Activated CD4-positive, alpha-beta T cell treated with anti-CD3 and anti-CD28 coated beads for 36 hours (primary cell): Measurements from ENCODE around the gene PLIN4. TPM values are rescaled to one million over a fixed set of nuclear protein-coding genes. Genes with fewer than 3 reads are reported as not detected.
"Not testable (repeated sequence)": the region's sequence is repeated elsewhere in the genome, so short reads cannot be mapped to it uniquely, and the experiment has no call there.

Experiments used
- ATAC-seq: fragments of 200-7000 bp; cut with Tn5 transposase; one replicate; pipeline ENCODE4 v1.10.0; 2021; ENCODE audit warnings: mild to moderate bottlenecking, moderate library complexity
- CTCF ChIA-PET: fragments of 350-600 bp; sonication (Branson Sonifier 250); formaldehyde crosslinking; loops from one replicate; lab custom pipeline; 2021; ENCODE audit warnings: antibody characterized with exemption; lab: Charles Lee
- POLR2A ChIA-PET: fragments of 350-600 bp; sonication (Branson Sonifier 250); formaldehyde crosslinking; loops from one replicate; lab custom pipeline; 2021; ENCODE audit warnings: antibody characterized with exemption, inconsistent platforms; lab: Charles Lee
- DNase-seq: peaks from one replicate; pipeline ENCODE4 v3.0.0-alpha.2; 2020
- H3K27ac Mint-ChIP-seq: one replicate; pipeline ENCODE4 v1.8.0; 2021; ENCODE audit warnings: mixed read lengths
- H3K27me3 Mint-ChIP-seq: one replicate; pipeline ENCODE4 v1.8.0; 2021; ENCODE audit warnings: mixed read lengths
- H3K36me3 Mint-ChIP-seq: one replicate; pipeline ENCODE4 v1.8.0; 2021; ENCODE audit warnings: low read depth, mixed read lengths
- H3K4me1 Mint-ChIP-seq: one replicate; pipeline ENCODE4 v1.8.0; 2021; ENCODE audit warnings: mixed read lengths
- H3K4me3 Mint-ChIP-seq: one replicate; pipeline ENCODE4 v1.8.0; 2021; ENCODE audit warnings: mild to moderate bottlenecking, moderate library complexity, mixed read lengths
- H3K9me3 Mint-ChIP-seq: one replicate; pipeline ENCODE4 v1.8.0; 2021; ENCODE audit warnings: low read depth, mixed read lengths
- intact Hi-C, 2 experiments: fragments of 100-400 bp; cut with DNase I in 1 of 2; cut with micrococcal nuclease in 1 of 2; formaldehyde crosslinking; loops; one replicate each; pipeline versions ENCODE4 v1.14.2 to v1.15.1; 2022 to 2024; cut with DNase I, micrococcal nuclease
- total RNA-seq, 2 experiments: library from RNA; stranded (reverse); gene quantifications; one replicate each; pipeline ENCODE4 v1.2.3, GENCODE V29; 2021

The PLIN4 gene
- total RNA-seq, 2 experiments from 2014 or later, result not detected

GRCh38 chr19:4533835-4534424 lies 15.6 kb upstream of the PLIN4 start:
- Mint-ChIP-seq H3K4me3 (no peak overlapping the region), H3K4me1 (peaks cover 3% of the 10 kb centered on the region), H3K27me3 (peaks cover 8% of the 10 kb centered on the region), H3K27ac (no peak overlapping the region), H3K36me3 (no peaks in the 10 kb centered on the region), H3K9me3 (no peaks in the 10 kb centered on the region)
- ChIA-PET CTCF (interaction anchor here (3.6 kb wide), 1 partner anchor 10 kb away, joined by 35 read pairs; no protein-coding TSS in a partner anchor), POLR2A (no interaction called here)
- intact Hi-C loops, result no loop called here
- DNase-seq (no peak), ATAC-seq (no peak)

- DNase-seq (no peak), ATAC-seq (no peak)
- CTCF ChIA-PET, result interaction anchor here (3.6 kb wide), 1 partner anchor 9 kb away, joined by 35 read pairs; no protein-coding TSS in a partner anchor
- peaks cover 2% of the 10 kb centered on the region for H3K4me1 Mint-ChIP-seq
- H3K27me3 Mint-ChIP-seq, result peaks cover 8% of the 10 kb centered on the region
- POLR2A ChIA-PET, result interaction anchor here (0.5 kb wide), 1 partner anchor 629 kb away, joined by 3 read pairs; no protein-coding TSS in a partner anchor
- no peak overlapping the region for H3K27ac Mint-ChIP-seq
- intact Hi-C loops, result no loop called here
- no peaks in the 10 kb centered on the region for H3K9me3 Mint-ChIP-seq
- no peak overlapping the region for H3K4me3 Mint-ChIP-seq
- no peaks in the 10 kb centered on the region for H3K36me3 Mint-ChIP-seq
Observed at GRCh38 chr19:4533334-4533733, 15.0 kb upstream of the PLIN4 start.

GRCh38 chr19:4531562-4532165 lies 13.4 kb upstream of the PLIN4 start:
- Mint-ChIP-seq H3K4me3 (no peak overlapping the region), H3K27ac (no peak overlapping the region), H3K4me1 (peaks cover 2% of the 10 kb centered on the region), H3K27me3 (peaks cover 6% of the 10 kb centered on the region), H3K9me3 (no peaks in the 10 kb centered on the region), H3K36me3 (no peaks in the 10 kb centered on the region)
- no peak for ATAC-seq
- ChIA-PET CTCF (no interaction called here), POLR2A (no interaction called here)
- no peak for DNase-seq
- intact Hi-C loops, result no loop called here

- intact Hi-C loops, result no loop called here
- no peaks in the 10 kb centered on the region for H3K4me1 Mint-ChIP-seq
- H3K4me3 Mint-ChIP-seq, result no peak overlapping the region
- H3K9me3 Mint-ChIP-seq, result no peaks in the 10 kb centered on the region
- no peaks in the 10 kb centered on the region for H3K36me3 Mint-ChIP-seq
- peaks cover 2% of the 10 kb centered on the region for H3K27me3 Mint-ChIP-seq
- no peak for DNase-seq
- no peak for ATAC-seq
- ChIA-PET CTCF (no interaction called here), POLR2A (no interaction called here)
- H3K27ac Mint-ChIP-seq, result peak overlapping the region; percentile 28
Observed at GRCh38 chr19:4529924-4530522, 11.7 kb upstream of the PLIN4 start.

- intact Hi-C loops, result no loop called here
- no peak overlapping the region for H3K27ac Mint-ChIP-seq
- DNase-seq, result no peak
- no peak overlapping the region for H3K4me3 Mint-ChIP-seq
- peaks cover 2% of the 10 kb centered on the region for H3K27me3 Mint-ChIP-seq
- H3K4me1 Mint-ChIP-seq, result no peaks in the 10 kb centered on the region
- no peaks in the 10 kb centered on the region for H3K9me3 Mint-ChIP-seq
- H3K36me3 Mint-ChIP-seq, result no peaks in the 10 kb centered on the region
- ATAC-seq, result no peak
- CTCF ChIA-PET, result interaction anchor here (0.7 kb wide), 1 partner anchor 1299 kb away, joined by 3 read pairs; no protein-coding TSS in a partner anchor
- POLR2A ChIA-PET, result no interaction called here
Observed at GRCh38 chr19:4528843-4529242, 10.6 kb upstream of the PLIN4 start.

- POLR2A ChIA-PET, H3K4me1 Mint-ChIP-seq, H3K9me3 Mint-ChIP-seq, intact Hi-C loops, ATAC-seq, H3K27me3 Mint-ChIP-seq, DNase-seq, H3K27ac Mint-ChIP-seq, CTCF ChIA-PET, H3K4me3 Mint-ChIP-seq, H3K36me3 Mint-ChIP-seq: not testable (repeated sequence)
Observed at GRCh38 chr19:4527377-4527776, 9.1 kb upstream of the PLIN4 start.

- POLR2A ChIA-PET, result no interaction called here
- H3K36me3 Mint-ChIP-seq, result no peaks in the 10 kb centered on the region
- no peaks in the 10 kb centered on the region for H3K4me1 Mint-ChIP-seq
- ATAC-seq (no peak), DNase-seq (no peak)
- no peak overlapping the region for H3K4me3 Mint-ChIP-seq
- intact Hi-C loops, result loop anchor here in 1 of 2 experiments (1.0 to 2.0 kb wide), 3 partner anchors 69 to 258 kb away; partner anchors contain the start of gene UBXN6
- H3K9me3 Mint-ChIP-seq, result no peaks in the 10 kb centered on the region
- H3K27ac Mint-ChIP-seq, result no peak overlapping the region
- peaks cover 2% of the 10 kb centered on the region for H3K27me3 Mint-ChIP-seq
- CTCF ChIA-PET, result interaction anchor here (0.6 to 3.5 kb wide), 11 partner anchors 8 to 1212 kb away, joined by 3 to 35 read pairs (median 3); partner anchors contain the start of gene PLIN5
Observed at GRCh38 chr19:4525563-4526002, 7.3 kb upstream of the PLIN4 start.

- peaks cover 2% of the 10 kb centered on the region for H3K27me3 Mint-ChIP-seq
- H3K4me3 Mint-ChIP-seq, result no peak overlapping the region
- CTCF ChIA-PET, result interaction anchor here (0.6 to 3.5 kb wide), 15 partner anchors 8 to 1212 kb away, joined by 3 to 35 read pairs (median 3); partner anchors contain the start of genes PLIN5 and YJU2
- POLR2A ChIA-PET, result no interaction called here
- intact Hi-C loops, result loop anchor here in 1 of 2 experiments (1.0 to 2.0 kb wide), 3 partner anchors 68 to 258 kb away; partner anchors contain the start of gene UBXN6
- no peaks in the 10 kb centered on the region for H3K4me1 Mint-ChIP-seq
- peak; percentile 86 for DNase-seq
- H3K36me3 Mint-ChIP-seq, result no peaks in the 10 kb centered on the region
- no peaks in the 10 kb centered on the region for H3K9me3 Mint-ChIP-seq
- peak; percentile 93 for ATAC-seq
- no peak overlapping the region for H3K27ac Mint-ChIP-seq
Observed at GRCh38 chr19:4524808-4525562, 6.7 kb upstream of the PLIN4 start.

- ATAC-seq (no peak), DNase-seq (peak; percentile 62)
- POLR2A ChIA-PET, result no interaction called here
- intact Hi-C loops, result loop anchor here in 1 of 2 experiments (2.0 kb wide), 1 partner anchor 67 kb away; the partner anchor contains the start of gene UBXN6
- Mint-ChIP-seq H3K9me3 (no peaks in the 10 kb centered on the region), H3K4me3 (no peak overlapping the region), H3K27ac (no peak overlapping the region), H3K4me1 (no peaks in the 10 kb centered on the region), H3K36me3 (no peaks in the 10 kb centered on the region), H3K27me3 (no peaks in the 10 kb centered on the region)
- CTCF ChIA-PET, result interaction anchor here (0.6 to 3.5 kb wide), 9 partner anchors 11 to 361 kb away, joined by 3 to 35 read pairs (median 5); partner anchors contain the start of genes LRG1 and PLIN5
Observed at GRCh38 chr19:4523306-4524110, 5.2 kb upstream of the PLIN4 start.

GRCh38 chr19:4522291-4523002 lies 4.2 kb upstream of the PLIN4 start:
- no peak for ATAC-seq
- H3K9me3 Mint-ChIP-seq, result no peaks in the 10 kb centered on the region
- ChIA-PET POLR2A (no interaction called here), CTCF (interaction anchor here (0.6 to 3.5 kb wide), 9 partner anchors 12 to 1089 kb away, joined by 3 to 35 read pairs (median 4); partner anchors contain the start of genes LRG1 and PLIN5)
- DNase-seq, result no peak
- H3K4me3 Mint-ChIP-seq, result no peak overlapping the region
- no peaks in the 10 kb centered on the region for H3K27me3 Mint-ChIP-seq
- H3K4me1 Mint-ChIP-seq, result no peaks in the 10 kb centered on the region
- no peak overlapping the region for H3K27ac Mint-ChIP-seq
- intact Hi-C loops, result no loop called here
- H3K36me3 Mint-ChIP-seq, result no peaks in the 10 kb centered on the region
